Stimulated activated CD8-positive, alpha-beta memory T cell treated with anti-CD3 and anti-CD28 coated beads, Interleukin-2, amount 100 ng/mL, for 48 hours (primary cell): ENCODE results near the gene AGBL4.

Experiments
- DNase-seq, 2 donors: peaks; one replicate each; pipeline ENCODE4 v3.0.0-alpha.2; 2020; ENCODE audit warnings: low read depth in 2 of 2

The AGBL4 gene

GRCh38 chr1:48725341-48726046, 1298.3 kb downstream of the AGBL4 start:
- no peak for DNase-seq

GRCh38 chr1:48720929-48721328, 1302.8 kb downstream of the AGBL4 start:
- DNase-seq, result no peak

GRCh38 chr1:48718705-48719104, 1305.0 kb downstream of the AGBL4 start:
- DNase-seq, result no peak

GRCh38 chr1:48718116-48718630, 1305.6 kb downstream of the AGBL4 start:
- DNase-seq, result no peak

- no peak for DNase-seq
These were observed 1306.7 kb downstream of the AGBL4 start for GRCh38 chr1:48717082-48717481.

- no peak for DNase-seq
These were observed 1307.8 kb downstream of the AGBL4 start for GRCh38 chr1:48715921-48716320.

- DNase-seq, result no peak
These were observed 1312.8 kb downstream of the AGBL4 start for GRCh38 chr1:48710915-48711314.

- DNase-seq, result no peak
These were observed 1313.4 kb downstream of the AGBL4 start for GRCh38 chr1:48710318-48710717.

GRCh38 chr1:48704736-48705135, 1319.0 kb downstream of the AGBL4 start:
- DNase-seq, result no peak

GRCh38 chr1:48701445-48701844, 1322.3 kb downstream of the AGBL4 start:
- DNase-seq, result no peak

- DNase-seq, result peak; percentile 40 to 61
These were observed 1326.6 kb downstream of the AGBL4 start for GRCh38 chr1:48697066-48697707.

GRCh38 chr1:48695161-48695560, 1328.6 kb downstream of the AGBL4 start:
- DNase-seq, result no peak

- DNase-seq, result no peak
These were observed 1330.0 kb downstream of the AGBL4 start for GRCh38 chr1:48693674-48694320.

- no peak for DNase-seq
These were observed 1330.6 kb downstream of the AGBL4 start for GRCh38 chr1:48693180-48693579.

GRCh38 chr1:48692235-48692634, 1331.5 kb downstream of the AGBL4 start:
- DNase-seq, result no peak

- DNase-seq, result no peak
These were observed 1332.2 kb downstream of the AGBL4 start for GRCh38 chr1:48691429-48692001.

GRCh38 chr1:48688102-48688760, 1335.5 kb downstream of the AGBL4 start:
- DNase-seq, result no peak

GRCh38 chr1:48687282-48688045, 1336.3 kb downstream of the AGBL4 start:
- DNase-seq, result no peak

- no peak for DNase-seq
These were observed 1337.6 kb downstream of the AGBL4 start for GRCh38 chr1:48686159-48686558.

GRCh38 chr1:48684381-48684780, 1339.4 kb downstream of the AGBL4 start:
- no peak for DNase-seq

GRCh38 chr1:48683839-48684238, 1339.9 kb downstream of the AGBL4 start:
- no peak for DNase-seq
